HepG2 (cell line): ENCODE data around the gene TGM2. TPM values are rescaled to one million over a fixed set of nuclear protein-coding genes. Genes with fewer than 3 reads are reported as not detected.
A peak's percentile ranks its signal among the peaks of the same experiment; 100 is the strongest.

ENCODE experiments used
- CBX1 ChIP-seq: IDR thresholded peaks from one replicate; pipeline ENCODE4 v1.6.1; 2016; ENCODE audit warnings: antibody characterized with exemption, low read depth
- ETV5 ChIP-seq: IDR thresholded peaks from 2 replicates; pipeline ENCODE4 v1.6.1; 2018; ENCODE audit warnings: missing biosample characterization, missing genetic modification reagents, inconsistent platforms, borderline replicate concordance
- GATAD1 ChIP-seq: IDR thresholded peaks from 2 replicates; pipeline ENCODE4 v1.6.1; 2016; ENCODE audit warnings: missing genetic modification reagents, missing compliant biosample characterization
- KLF12 ChIP-seq: sonication (generic); formaldehyde crosslinking; IDR thresholded peaks from 2 replicates; pipeline ENCODE4 v1.4.0; 2020; ENCODE audit warnings: missing genetic modification reagents, borderline replicate concordance
- MZF1 ChIP-seq: sonication (generic); formaldehyde crosslinking; IDR thresholded peaks from 2 replicates; pipeline ENCODE4 v1.8.1; 2023; ENCODE audit warnings: mild to moderate bottlenecking, missing genetic modification reagents, borderline replicate concordance
- PHF8 ChIP-seq: sonication (generic); formaldehyde crosslinking; IDR thresholded peaks from 2 replicates; pipeline ENCODE4 v1.5.0; 2020; ENCODE audit warnings: missing genetic modification reagents
- RAD51 ChIP-seq: fragments of 450-650 bp; IDR thresholded peaks from 2 replicates; pipeline ENCODE4 v1.6.1; 2016; ENCODE audit warnings: borderline replicate concordance
- RCOR2 ChIP-seq: IDR thresholded peaks from 2 replicates; pipeline ENCODE4 v1.6.1; 2016; ENCODE audit warnings: missing biosample characterization, missing genetic modification reagents
- SP140L ChIP-seq: sonication (generic); formaldehyde crosslinking; IDR thresholded peaks from 2 replicates; pipeline ENCODE4 v1.4.0; 2020; ENCODE audit warnings: missing genetic modification reagents, borderline replicate concordance
- TCF7 ChIP-seq: sonication (generic); IDR thresholded peaks from 2 replicates; pipeline ENCODE4 v1.6.1; 2016; ENCODE audit warnings: antibody characterized with exemption, low read depth
- TOPORS ChIP-seq: sonication (generic); formaldehyde crosslinking; IDR thresholded peaks from 2 replicates; pipeline ENCODE4 v1.8.0; 2023; ENCODE audit warnings: mild to moderate bottlenecking, missing genetic modification reagents
- ZFP37 ChIP-seq: sonication (generic); formaldehyde crosslinking; IDR thresholded peaks from 2 replicates; pipeline ENCODE4 v1.4.0; 2020; ENCODE audit warnings: missing genetic modification reagents, borderline replicate concordance
- ZFY ChIP-seq: sonication (generic); formaldehyde crosslinking; IDR thresholded peaks from 2 replicates; pipeline ENCODE4 v1.4.0; 2020; ENCODE audit warnings: missing genetic modification reagents
- ZFYVE20 ChIP-seq: sonication (generic); formaldehyde crosslinking; IDR thresholded peaks from 2 replicates; pipeline ENCODE4 v1.8.0; 2023; ENCODE audit warnings: low read depth, mild to moderate bottlenecking, moderate library complexity, missing genetic modification reagents, borderline replicate concordance
- ZNF263 ChIP-seq: sonication (generic); formaldehyde crosslinking; IDR thresholded peaks from 2 replicates; pipeline ENCODE4 v1.4.0; 2020; ENCODE audit warnings: missing genetic modification reagents
- ZNF761 ChIP-seq: sonication (generic); formaldehyde crosslinking; conservative IDR thresholded peaks from 2 replicates; pipeline ENCODE4 v1.4.0; 2020; ENCODE audit warnings: mild to moderate bottlenecking, missing genetic modification reagents
- polyA plus RNA-seq, 8 experiments: library from polyadenylated mRNA; depleted of rRNA in 3 of 8; stranded (reverse) in 7 of 8; unstranded in 1 of 8; fragments of >200 nt; fragmentation: Illumina TruSeq in 4 of 8; extraction: Trizol in 4 of 8; gene quantifications; 2 replicates each; pipeline versions ENCODE4 v1.2.1 to v1.2.3, GENCODE V29; 2011 to 2016; ENCODE audit warnings: low read depth in 4 of 8, missing spikeins in 1 of 8, mixed read lengths in 1 of 8; ENCODE audit not compliant: insufficient read depth in 1 of 8
- total RNA-seq, 5 experiments: library from RNA; depleted of rRNA; stranded (reverse); fragments of >200 nt; fragmentation: Illumina TruSeq; extraction: Trizol; gene quantifications; 2 replicates each; pipeline ENCODE4 v1.2.3, GENCODE V29; 2016; ENCODE audit warnings: low read depth in 1 of 5
- TF ChIP-seq, protein P1 (sequence below), 2 experiments: sonication (generic) in 1 of 2; formaldehyde crosslinking in 1 of 2; IDR thresholded peaks; 2 replicates each; pipeline versions ENCODE4 v1.4.0 to v1.6.1; 2016 to 2020; ENCODE audit warnings: borderline replicate concordance in 1 of 2, low read depth in 1 of 2, mild to moderate bottlenecking in 1 of 2, missing genetic modification reagents in 1 of 2
- TF ChIP-seq, protein P2 (sequence below): sonication (generic); formaldehyde crosslinking; IDR thresholded peaks from 2 replicates; pipeline ENCODE4 v1.5.0; 2020; ENCODE audit warnings: mild to moderate bottlenecking, missing genetic modification reagents
- TF ChIP-seq, protein P3 (sequence below): sonication (generic); formaldehyde crosslinking; IDR thresholded peaks from 2 replicates; pipeline ENCODE4 v1.5.0; 2020; ENCODE audit warnings: missing genetic modification reagents
- TF ChIP-seq, protein P4 (sequence below), 2 experiments: sonication (generic) in 1 of 2; formaldehyde crosslinking in 1 of 2; IDR thresholded peaks; 2 replicates each; pipeline versions ENCODE4 v1.5.1 to v1.6.1; 2011 to 2020; ENCODE audit warnings: borderline replicate concordance in 1 of 2, low read depth in 1 of 2, low read length in 1 of 2, mild to moderate bottlenecking in 1 of 2, missing genetic modification reagents in 1 of 2, moderate library complexity in 1 of 2

Gene TGM2
- total and polyA plus RNA-seq, 2 of the 13 experiments (the other 11 are each of a cell fraction or from before 2014, with no cell fraction given): 4.2 to 46.4 TPM

DNA sequence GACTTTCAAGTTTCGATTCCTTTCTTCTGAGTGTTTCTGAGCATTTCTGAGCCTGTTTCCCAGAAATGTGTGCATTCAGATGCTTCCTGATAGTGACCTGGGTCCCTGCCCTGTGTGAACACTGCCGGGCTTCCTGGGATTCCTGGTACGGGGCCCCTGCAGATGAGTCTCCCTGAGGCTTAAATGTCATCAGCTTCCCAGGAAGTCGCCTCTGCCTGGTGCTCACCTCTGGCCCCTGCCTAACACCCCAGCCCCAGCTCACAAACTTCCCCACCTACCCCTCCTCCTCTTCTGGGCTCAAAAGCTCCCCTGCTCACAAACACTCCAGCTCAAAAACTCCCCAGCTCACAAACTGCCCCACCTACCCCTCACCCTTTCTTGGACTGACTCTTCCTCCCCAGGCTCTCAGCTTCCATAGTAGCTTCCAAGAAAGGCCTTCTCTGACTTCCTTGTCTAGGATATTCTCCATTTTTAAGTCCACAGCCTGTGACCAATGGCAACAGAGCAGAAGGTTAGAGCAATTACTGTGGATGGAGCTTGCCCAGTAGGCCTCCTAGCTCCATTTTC is 42.0 kb downstream of the TGM2 start (continued):
- TF ChIP-seq, protein P1, sequence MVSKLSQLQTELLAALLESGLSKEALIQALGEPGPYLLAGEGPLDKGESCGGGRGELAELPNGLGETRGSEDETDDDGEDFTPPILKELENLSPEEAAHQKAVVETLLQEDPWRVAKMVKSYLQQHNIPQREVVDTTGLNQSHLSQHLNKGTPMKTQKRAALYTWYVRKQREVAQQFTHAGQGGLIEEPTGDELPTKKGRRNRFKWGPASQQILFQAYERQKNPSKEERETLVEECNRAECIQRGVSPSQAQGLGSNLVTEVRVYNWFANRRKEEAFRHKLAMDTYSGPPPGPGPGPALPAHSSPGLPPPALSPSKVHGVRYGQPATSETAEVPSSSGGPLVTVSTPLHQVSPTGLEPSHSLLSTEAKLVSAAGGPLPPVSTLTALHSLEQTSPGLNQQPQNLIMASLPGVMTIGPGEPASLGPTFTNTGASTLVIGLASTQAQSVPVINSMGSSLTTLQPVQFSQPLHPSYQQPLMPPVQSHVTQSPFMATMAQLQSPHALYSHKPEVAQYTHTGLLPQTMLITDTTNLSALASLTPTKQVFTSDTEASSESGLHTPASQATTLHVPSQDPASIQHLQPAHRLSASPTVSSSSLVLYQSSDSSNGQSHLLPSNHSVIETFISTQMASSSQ (IDR thresholded peaks at IDR 0.05; ENCODE audit: low read depth): no peak
- TF ChIP-seq, protein P1 (CRISPR knock-in tag; IDR thresholded peaks at IDR 0.05; ENCODE audit: borderline replicate concordance): no peak
- TF ChIP-seq, protein P2, sequence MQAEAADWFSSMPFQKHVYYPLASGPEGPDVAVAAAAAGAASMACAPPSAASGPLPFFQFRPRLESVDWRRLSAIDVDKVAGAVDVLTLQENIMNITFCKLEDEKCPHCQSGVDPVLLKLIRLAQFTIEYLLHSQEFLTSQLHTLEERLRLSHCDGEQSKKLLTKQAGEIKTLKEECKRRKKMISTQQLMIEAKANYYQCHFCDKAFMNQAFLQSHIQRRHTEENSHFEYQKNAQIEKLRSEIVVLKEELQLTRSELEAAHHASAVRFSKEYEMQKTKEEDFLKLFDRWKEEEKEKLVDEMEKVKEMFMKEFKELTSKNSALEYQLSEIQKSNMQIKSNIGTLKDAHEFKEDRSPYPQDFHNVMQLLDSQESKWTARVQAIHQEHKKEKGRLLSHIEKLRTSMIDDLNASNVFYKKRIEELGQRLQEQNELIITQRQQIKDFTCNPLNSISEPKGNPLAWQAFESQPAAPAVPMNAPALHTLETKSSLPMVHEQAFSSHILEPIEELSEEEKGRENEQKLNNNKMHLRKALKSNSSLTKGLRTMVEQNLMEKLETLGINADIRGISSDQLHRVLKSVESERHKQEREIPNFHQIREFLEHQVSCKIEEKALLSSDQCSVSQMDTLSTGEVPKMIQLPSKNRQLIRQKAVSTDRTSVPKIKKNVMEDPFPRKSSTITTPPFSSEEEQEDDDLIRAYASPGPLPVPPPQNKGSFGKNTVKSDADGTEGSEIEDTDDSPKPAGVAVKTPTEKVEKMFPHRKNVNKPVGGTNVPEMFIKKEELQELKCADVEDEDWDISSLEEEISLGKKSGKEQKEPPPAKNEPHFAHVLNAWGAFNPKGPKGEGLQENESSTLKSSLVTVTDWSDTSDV (CRISPR knock-in tag): no peak
- no peak for TF ChIP-seq ZNF761 (CRISPR knock-in tag)
- peak; percentile 62; the same call in 1 of the 2 replicates for TF ChIP-seq ETV5 (CRISPR knock-in tag)
- TF ChIP-seq ZFYVE20 (CRISPR knock-in tag): no peak
- TF ChIP-seq CBX1: no peak
- TF ChIP-seq ZFY (CRISPR knock-in tag): 0 out of 2 replicates have a peak, but pooled peaks have one; percentile 8
- TF ChIP-seq KLF12 (CRISPR knock-in tag): no peak
- no peak for TF ChIP-seq TOPORS (CRISPR knock-in tag)
- no peak for TF ChIP-seq PHF8 (CRISPR knock-in tag)
- no peak for TF ChIP-seq MZF1
- no peak for TF ChIP-seq ZNF263
- 0 out of 2 replicates have a peak, but pooled peaks have one; percentile 48 for TF ChIP-seq TCF7
- no peak for TF ChIP-seq ZFP37
- TF ChIP-seq GATAD1: peak; percentile 62; the same call in 1 of the 2 replicates
- TF ChIP-seq, protein P3, sequence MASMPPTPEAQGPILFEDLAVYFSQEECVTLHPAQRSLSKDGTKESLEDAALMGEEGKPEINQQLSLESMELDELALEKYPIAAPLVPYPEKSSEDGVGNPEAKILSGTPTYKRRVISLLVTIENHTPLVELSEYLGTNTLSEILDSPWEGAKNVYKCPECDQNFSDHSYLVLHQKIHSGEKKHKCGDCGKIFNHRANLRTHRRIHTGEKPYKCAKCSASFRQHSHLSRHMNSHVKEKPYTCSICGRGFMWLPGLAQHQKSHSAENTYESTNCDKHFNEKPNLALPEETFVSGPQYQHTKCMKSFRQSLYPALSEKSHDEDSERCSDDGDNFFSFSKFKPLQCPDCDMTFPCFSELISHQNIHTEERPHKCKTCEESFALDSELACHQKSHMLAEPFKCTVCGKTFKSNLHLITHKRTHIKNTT (CRISPR knock-in tag): no peak
- TF ChIP-seq RCOR2 (CRISPR knock-in tag): peak; percentile 50
- TF ChIP-seq, protein P4, sequence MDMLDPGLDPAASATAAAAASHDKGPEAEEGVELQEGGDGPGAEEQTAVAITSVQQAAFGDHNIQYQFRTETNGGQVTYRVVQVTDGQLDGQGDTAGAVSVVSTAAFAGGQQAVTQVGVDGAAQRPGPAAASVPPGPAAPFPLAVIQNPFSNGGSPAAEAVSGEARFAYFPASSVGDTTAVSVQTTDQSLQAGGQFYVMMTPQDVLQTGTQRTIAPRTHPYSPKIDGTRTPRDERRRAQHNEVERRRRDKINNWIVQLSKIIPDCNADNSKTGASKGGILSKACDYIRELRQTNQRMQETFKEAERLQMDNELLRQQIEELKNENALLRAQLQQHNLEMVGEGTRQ (IDR thresholded peaks at IDR 0.05; ENCODE audit: low read depth, low read length): no peak
- TF ChIP-seq, protein P4 (CRISPR knock-in tag; IDR thresholded peaks at IDR 0.05; ENCODE audit: borderline replicate concordance): no peak
- no peak for TF ChIP-seq RAD51
- TF ChIP-seq SP140L (CRISPR knock-in tag): no peak
